Subcutaneous abdominal adipose tissue (tissue), 5 donors: ENCODE results near the gene PHF2.

ENCODE experiments used
- H3K27ac ChIP-seq: one replicate; pipeline ENCODE4 v1.7.0; 2013; ENCODE audit warnings: low read depth, mild to moderate bottlenecking, inconsistent platforms, low read length, moderate library complexity
- H3K27me3 ChIP-seq, 5 donors: one replicate each; pipeline ENCODE4 v1.7.0; 2013; ENCODE audit warnings: low read length in 5 of 5, inconsistent platforms in 1 of 5; ENCODE audit not compliant: control insufficient read depth in 5 of 5, insufficient read depth in 4 of 5
- H3K36me3 ChIP-seq, 5 donors: one replicate each; pipeline ENCODE4 v1.7.0; 2013; ENCODE audit warnings: low read length in 5 of 5; ENCODE audit not compliant: control insufficient read depth in 5 of 5, insufficient read depth in 5 of 5
- H3K4me1 ChIP-seq, 5 donors: one replicate each; pipeline ENCODE4 v1.7.0; 2013; ENCODE audit warnings: low read length in 5 of 5, mild to moderate bottlenecking in 3 of 5, moderate library complexity in 1 of 5; ENCODE audit not compliant: control insufficient read depth in 5 of 5, insufficient read depth in 5 of 5
- H3K4me3 ChIP-seq, 5 donors: one replicate each; pipeline ENCODE4 v1.7.0; 2013; ENCODE audit warnings: low read length in 5 of 5, low read depth in 1 of 5
- H3K9ac ChIP-seq, 5 donors: one replicate each; pipeline ENCODE4 v1.7.0; 2013; ENCODE audit warnings: low read length in 5 of 5, mild to moderate bottlenecking in 4 of 5, moderate library complexity in 3 of 5
- H3K9me3 ChIP-seq, 5 donors: one replicate each; pipeline ENCODE4 v1.7.0; 2013; ENCODE audit warnings: low read length in 5 of 5; ENCODE audit not compliant: control insufficient read depth in 5 of 5
- donor health status: healthy.
- donor health status: healthy.
- donor health status: healthy.
- donor health status: healthy.
- donor health status: healthy.

The PHF2 gene

GRCh38 chr9:93620881-93621820, 44.8 kb downstream of the PHF2 start:
- H3K4me3 ChIP-seq = no peak overlapping the region
- H3K9me3 ChIP-seq = peaks cover 0 to 3% (median 0%) of the 10 kb centered on the region in 5 donors
- H3K9ac ChIP-seq = no peak overlapping the region
- peaks cover 2 to 20% (median 9%) of the 10 kb centered on the region in 5 donors for H3K4me1 ChIP-seq
- H3K36me3 ChIP-seq = peaks cover 0 to 5% (median 4%) of the 10 kb centered on the region in 5 donors
- H3K27ac ChIP-seq = no peak overlapping the region
- H3K27me3 ChIP-seq = no peaks in the 10 kb centered on the region

DNA sequence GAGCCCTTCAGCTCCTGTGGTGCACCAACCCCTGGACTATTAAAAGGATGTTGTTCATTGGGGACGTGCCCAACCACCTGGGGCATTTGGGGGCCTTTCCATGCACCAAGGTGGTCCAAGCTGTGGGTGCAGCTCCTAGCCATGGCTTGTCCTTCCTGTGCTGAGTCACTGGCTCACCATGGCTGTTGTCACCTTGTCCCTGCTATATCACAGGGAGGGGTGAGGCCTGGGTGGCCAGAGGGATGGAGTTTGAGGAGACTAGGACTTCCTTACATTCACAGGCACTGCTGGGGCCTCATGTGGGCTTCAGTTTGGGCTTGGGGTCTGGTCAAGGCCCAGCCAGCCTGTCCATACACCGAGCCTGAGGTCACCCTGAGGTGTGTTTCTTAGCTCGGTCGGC, 45.5 kb downstream of the PHF2 start:
- Histone ChIP-seq H3K27ac (no peak overlapping the region), H3K4me1 (peaks cover 2 to 20% (median 9%) of the 10 kb centered on the region in 5 donors), H3K4me3 (no peak overlapping the region), H3K9me3 (peaks cover 0 to 3% (median 0%) of the 10 kb centered on the region in 5 donors), H3K27me3 (no peaks in the 10 kb centered on the region), H3K9ac (no peak overlapping the region), H3K36me3 (peaks cover 0 to 5% (median 4%) of the 10 kb centered on the region in 5 donors)

DNA sequence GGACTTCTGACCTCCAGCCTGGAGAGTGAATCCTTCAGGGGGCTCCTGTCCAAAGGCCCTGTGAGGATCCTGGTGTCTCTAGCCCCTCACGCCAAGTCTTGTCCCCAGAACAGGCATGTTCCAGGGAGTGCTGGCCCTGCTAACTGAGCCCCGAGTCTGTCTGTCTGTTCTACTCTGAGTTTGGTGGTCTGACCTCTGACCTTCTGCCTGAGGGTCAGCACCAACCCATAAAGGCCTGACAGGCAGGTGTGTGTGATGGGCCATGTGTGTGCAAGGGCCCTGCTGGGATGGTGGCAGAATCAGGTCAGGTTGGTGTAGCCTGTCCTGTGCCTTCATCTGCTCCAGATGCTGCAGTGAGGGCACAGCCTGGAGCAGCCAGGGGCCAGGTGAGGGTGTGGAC, 46.3 kb downstream of the PHF2 start:
- Histone ChIP-seq H3K9me3 (peaks cover 0 to 8% (median 2%) of the 10 kb centered on the region in 5 donors), H3K4me3 (no peak overlapping the region), H3K4me1 (peaks cover 0 to 20% (median 9%) of the 10 kb centered on the region in 5 donors), H3K27ac (no peak overlapping the region), H3K36me3 (peaks cover 0 to 5% (median 4%) of the 10 kb centered on the region in 5 donors), H3K27me3 (no peaks in the 10 kb centered on the region), H3K9ac (no peak overlapping the region)

DNA sequence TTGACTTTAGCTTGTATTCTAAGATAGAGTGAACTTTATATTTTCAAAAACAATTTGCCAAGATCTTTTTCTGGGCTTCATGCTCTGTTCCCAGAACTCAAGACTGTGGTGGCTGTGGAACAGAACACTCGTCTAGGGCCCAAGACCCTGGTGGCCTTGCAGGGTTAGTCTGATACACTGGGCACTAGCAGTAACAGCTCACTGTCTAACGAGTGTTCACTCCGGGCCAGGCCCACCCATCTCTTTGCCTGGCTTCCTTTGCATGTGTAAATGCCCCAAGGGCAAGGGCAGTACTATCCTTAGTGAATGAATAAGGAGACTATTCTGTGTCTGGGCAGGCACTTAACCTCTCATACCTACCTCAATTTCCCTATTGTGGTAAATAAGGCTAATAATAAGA, 47.4 kb downstream of the PHF2 start:
- Histone ChIP-seq H3K9ac (no peak overlapping the region), H3K4me3 (no peak overlapping the region), H3K36me3 (no peaks in the 10 kb centered on the region), H3K27ac (no peak overlapping the region), H3K27me3 (no peaks in the 10 kb centered on the region), H3K9me3 (peaks cover 0 to 11% (median 8%) of the 10 kb centered on the region in 5 donors), H3K4me1 (peaks cover 0 to 20% (median 6%) of the 10 kb centered on the region in 5 donors)

DNA sequence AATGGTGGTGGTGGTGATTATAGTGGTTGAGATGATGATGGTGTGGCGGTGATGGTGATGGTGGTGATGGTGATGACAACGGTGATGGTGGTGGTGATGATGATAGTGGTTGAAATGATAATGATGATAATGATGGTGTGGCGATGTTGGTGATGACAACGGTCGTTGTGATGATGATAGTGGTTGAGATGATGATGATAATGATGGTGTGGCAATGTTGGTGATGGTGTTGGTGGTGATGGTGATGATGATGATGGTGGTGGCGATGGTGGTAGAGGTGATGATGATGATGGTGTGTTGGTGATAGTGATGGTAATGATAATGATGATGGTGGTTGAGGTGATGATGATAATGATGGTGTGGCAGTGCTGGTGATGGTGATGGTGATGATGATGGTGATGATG, 48.0 kb downstream of the PHF2 start:
- H3K9ac ChIP-seq = no peak overlapping the region
- no peaks in the 10 kb centered on the region for H3K27me3 ChIP-seq
- H3K9me3 ChIP-seq = peaks cover 0 to 11% (median 8%) of the 10 kb centered on the region in 5 donors
- H3K4me1 ChIP-seq = peaks cover 0 to 13% (median 6%) of the 10 kb centered on the region in 5 donors
- no peak overlapping the region for H3K27ac ChIP-seq
- H3K4me3 ChIP-seq = no peak overlapping the region
- H3K36me3 ChIP-seq = no peaks in the 10 kb centered on the region

GRCh38 chr9:93624977-93625376, 48.6 kb downstream of the PHF2 start:
- Histone ChIP-seq H3K9ac (no peak overlapping the region), H3K9me3 (peaks cover 0 to 11% (median 8%) of the 10 kb centered on the region in 5 donors), H3K36me3 (peaks cover 0 to 3% (median 3%) of the 10 kb centered on the region in 5 donors), H3K4me1 (peaks cover 0 to 11% (median 3%) of the 10 kb centered on the region in 5 donors), H3K4me3 (no peak overlapping the region), H3K27ac (no peak overlapping the region), H3K27me3 (no peaks in the 10 kb centered on the region)

DNA sequence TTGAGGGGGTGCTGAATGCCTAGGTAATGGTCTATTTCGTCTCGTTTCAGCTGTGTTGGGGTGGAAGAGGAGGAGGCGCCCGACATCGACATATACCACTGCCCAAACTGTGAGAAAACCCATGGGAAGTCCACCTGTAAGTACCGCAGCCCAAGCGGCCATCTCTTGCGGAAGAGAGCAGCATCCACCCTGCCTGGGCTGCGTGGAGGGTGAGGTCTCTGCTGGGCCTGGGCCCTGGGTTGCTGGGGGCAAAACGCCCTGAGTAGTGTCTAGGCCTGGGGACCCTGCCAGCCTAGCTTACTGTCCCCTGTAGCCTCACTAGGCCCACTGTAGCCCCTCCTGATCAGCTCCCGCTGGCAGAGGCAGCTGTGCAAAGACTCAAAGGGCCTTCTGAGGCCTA, 53.5 kb downstream of the PHF2 start:
- H3K4me3 ChIP-seq = no peak overlapping the region
- no peak overlapping the region for H3K9ac ChIP-seq
- no peak overlapping the region for H3K27ac ChIP-seq
- H3K4me1 ChIP-seq = no peaks in the 10 kb centered on the region
- peaks cover 0 to 52% (median 49%) of the 10 kb centered on the region in 5 donors for H3K36me3 ChIP-seq
- H3K9me3 ChIP-seq = peaks cover 0 to 11% (median 7%) of the 10 kb centered on the region in 5 donors
- H3K27me3 ChIP-seq = no peaks in the 10 kb centered on the region

DNA sequence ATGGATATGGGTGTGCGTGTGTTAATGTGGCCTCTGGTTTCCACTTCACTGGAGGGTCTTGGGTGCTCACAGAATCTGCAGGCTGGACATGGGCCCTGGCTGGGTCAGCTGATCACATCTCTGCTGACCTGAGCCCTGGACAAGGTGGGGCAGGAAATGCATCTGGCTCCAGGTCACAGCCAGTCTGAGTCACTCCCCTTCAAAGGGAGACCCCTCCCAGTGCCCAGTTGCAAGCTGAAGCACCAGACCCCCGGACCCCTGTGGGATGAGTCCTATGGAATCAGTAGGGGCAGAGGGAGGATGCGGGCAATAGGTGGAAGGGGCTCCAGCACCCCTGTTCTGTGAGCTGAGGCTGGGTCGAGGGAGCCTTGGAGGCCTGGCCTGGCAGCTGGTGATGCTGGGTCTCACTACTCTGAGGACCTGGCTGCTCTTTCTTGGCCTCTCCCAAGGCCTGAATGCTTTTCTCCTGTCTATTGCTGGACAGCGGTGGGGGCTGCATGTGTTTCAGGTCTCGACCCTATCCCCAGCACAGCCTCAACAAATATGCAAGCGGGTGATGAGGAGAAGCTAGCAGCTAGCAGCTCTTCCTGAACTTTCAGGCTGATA, 54.5 kb downstream of the PHF2 start:
- Histone ChIP-seq H3K4me1 (no peaks in the 10 kb centered on the region), H3K27me3 (no peaks in the 10 kb centered on the region), H3K4me3 (no peak overlapping the region), H3K27ac (no peak overlapping the region), H3K9ac (no peak overlapping the region), H3K36me3 (peaks cover 0 to 62% (median 54%) of the 10 kb centered on the region in 5 donors), H3K9me3 (peaks cover 0 to 11% (median 7%) of the 10 kb centered on the region in 5 donors)

- H3K27ac ChIP-seq = no peak overlapping the region
- H3K4me1 ChIP-seq = no peaks in the 10 kb centered on the region
- H3K4me3 ChIP-seq = no peak overlapping the region
- H3K9ac ChIP-seq = no peak overlapping the region
- peaks cover 6 to 11% (median 8%) of the 10 kb centered on the region in 5 donors for H3K9me3 ChIP-seq
- H3K27me3 ChIP-seq = no peaks in the 10 kb centered on the region
- peaks cover 14 to 82% (median 77%) of the 10 kb centered on the region in 5 donors for H3K36me3 ChIP-seq
Measured at GRCh38 chr9:93633492-93634221, 57.3 kb downstream of the PHF2 start.
